ENCODE results near the gene CHPF2. TPM values are rescaled to one million over a fixed set of nuclear protein-coding genes. Genes with fewer than 3 reads are reported as not detected.
A peak's percentile ranks its signal among the peaks of the same experiment; 100 is the strongest.

CHPF2 gene
- total and polyA plus RNA-seq, 2 experiments from 2014 or later: 4.8 to 26.1 TPM

DNA sequence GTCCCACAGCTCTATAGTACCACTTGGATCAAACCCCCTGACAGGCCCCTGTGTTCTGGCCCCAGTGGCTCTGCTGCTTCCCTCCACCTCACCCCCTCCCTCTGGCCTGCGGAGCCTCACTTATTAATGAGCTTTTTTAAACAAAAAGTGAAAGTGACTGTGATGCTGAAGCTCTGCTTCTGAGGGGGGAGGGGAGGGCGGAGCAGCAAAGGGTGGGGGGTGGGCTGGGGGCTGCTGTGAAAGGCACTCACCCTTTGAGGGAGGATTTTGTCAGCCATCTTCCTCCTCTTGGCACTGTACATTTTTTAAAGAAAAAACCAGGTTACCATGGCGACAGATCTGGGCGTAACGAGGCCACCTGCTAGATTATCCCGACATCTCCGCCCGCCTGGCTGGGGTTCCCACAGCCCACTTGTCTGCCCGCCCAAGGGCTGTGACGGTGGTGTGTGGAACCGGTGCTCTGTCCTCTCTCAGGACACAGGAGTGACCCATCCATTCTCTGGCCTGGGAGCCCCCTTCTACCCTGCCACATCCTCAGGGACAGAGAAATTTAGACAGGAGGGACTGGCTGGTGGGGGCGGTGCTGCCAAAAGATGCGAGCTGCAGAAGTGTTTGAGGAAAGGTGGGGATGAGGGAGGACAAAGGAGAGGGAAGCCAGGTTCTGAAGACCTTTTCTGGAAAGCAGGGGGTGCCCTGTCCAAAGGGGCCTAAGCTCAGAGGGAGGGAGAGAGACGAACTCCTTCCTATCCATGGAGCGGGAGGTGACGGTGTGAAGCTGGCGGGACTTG, 11.3 kb downstream of the CHPF2 start:
- Mint-ChIP-seq H3K4me3 (peak overlapping the region; percentile 26; the same call in 2 of the 3 replicates), H3K27ac (no peak overlapping the region), H3K9me3 (no peaks in the 10 kb centered on the region; the same call in 2 of the 3 replicates), H3K27me3 (ENCODE audit: insufficient read depth, low read depth, poor library complexity) (peaks cover 46% of the 10 kb centered on the region), H3K36me3 (ENCODE audit: low read depth) (peaks cover 2% of the 10 kb centered on the region; the same call in 2 of the 3 replicates), H3K4me1 (peaks cover 56% of the 10 kb centered on the region)
- Histone ChIP-seq H3K9me2 (ENCODE audit: insufficient read depth) (no peaks in the 10 kb centered on the region), H3K36me3 (ENCODE audit: insufficient read depth) (no peaks in the 10 kb centered on the region), H3K4me3 (peak overlapping the region; percentile 29; the same call in 1 of the 2 replicates), H3K27ac (ENCODE audit: low read depth) (no peak overlapping the region), H3K4me1 (ENCODE audit: insufficient read depth) (peaks cover 25% of the 10 kb centered on the region; the same call in 1 of the 2 replicates), H3K79me2 (replicated peaks; ENCODE audit: insufficient read depth) (no peaks in the 10 kb centered on the region), H3F3A (replicated peaks; ENCODE audit: low read depth) (0 out of 2 replicates have a peak, but pooled peaks cover 5% of the 10 kb centered on the region), H3K4me2 (peak overlapping the region; percentile 70), H3K27me3 (ENCODE audit: insufficient read depth) (peaks cover 47% of the 10 kb centered on the region), H4K20me1 (replicated peaks; ENCODE audit: insufficient read depth) (no peaks in the 10 kb centered on the region), H2AFZ (no peak overlapping the region)
- TF ChIP-seq EZH2phosphoT487 (IDR thresholded peaks at IDR 0.05; ENCODE audit: unreplicated experiment) (no peak), CREB1 (CRISPR knock-in tag; IDR thresholded peaks at IDR 0.05; ENCODE audit: low read depth) (no peak), POLR2AphosphoS5 (IDR thresholded peaks at IDR 0.05; ENCODE audit: low read depth) (no peak), ZNF114 (CRISPR knock-in tag; IDR thresholded peaks at IDR 0.05) (no peak), NANOG (IDR thresholded peaks at IDR 0.05; ENCODE audit: borderline replicate concordance) (no peak)
- TF ChIP-seq, protein P1, sequence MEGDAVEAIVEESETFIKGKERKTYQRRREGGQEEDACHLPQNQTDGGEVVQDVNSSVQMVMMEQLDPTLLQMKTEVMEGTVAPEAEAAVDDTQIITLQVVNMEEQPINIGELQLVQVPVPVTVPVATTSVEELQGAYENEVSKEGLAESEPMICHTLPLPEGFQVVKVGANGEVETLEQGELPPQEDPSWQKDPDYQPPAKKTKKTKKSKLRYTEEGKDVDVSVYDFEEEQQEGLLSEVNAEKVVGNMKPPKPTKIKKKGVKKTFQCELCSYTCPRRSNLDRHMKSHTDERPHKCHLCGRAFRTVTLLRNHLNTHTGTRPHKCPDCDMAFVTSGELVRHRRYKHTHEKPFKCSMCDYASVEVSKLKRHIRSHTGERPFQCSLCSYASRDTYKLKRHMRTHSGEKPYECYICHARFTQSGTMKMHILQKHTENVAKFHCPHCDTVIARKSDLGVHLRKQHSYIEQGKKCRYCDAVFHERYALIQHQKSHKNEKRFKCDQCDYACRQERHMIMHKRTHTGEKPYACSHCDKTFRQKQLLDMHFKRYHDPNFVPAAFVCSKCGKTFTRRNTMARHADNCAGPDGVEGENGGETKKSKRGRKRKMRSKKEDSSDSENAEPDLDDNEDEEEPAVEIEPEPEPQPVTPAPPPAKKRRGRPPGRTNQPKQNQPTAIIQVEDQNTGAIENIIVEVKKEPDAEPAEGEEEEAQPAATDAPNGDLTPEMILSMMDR (conservative IDR thresholded peaks at IDR 0.05; ENCODE audit: low read depth in 2 of 2): no peak
- TF ChIP-seq, protein P2, sequence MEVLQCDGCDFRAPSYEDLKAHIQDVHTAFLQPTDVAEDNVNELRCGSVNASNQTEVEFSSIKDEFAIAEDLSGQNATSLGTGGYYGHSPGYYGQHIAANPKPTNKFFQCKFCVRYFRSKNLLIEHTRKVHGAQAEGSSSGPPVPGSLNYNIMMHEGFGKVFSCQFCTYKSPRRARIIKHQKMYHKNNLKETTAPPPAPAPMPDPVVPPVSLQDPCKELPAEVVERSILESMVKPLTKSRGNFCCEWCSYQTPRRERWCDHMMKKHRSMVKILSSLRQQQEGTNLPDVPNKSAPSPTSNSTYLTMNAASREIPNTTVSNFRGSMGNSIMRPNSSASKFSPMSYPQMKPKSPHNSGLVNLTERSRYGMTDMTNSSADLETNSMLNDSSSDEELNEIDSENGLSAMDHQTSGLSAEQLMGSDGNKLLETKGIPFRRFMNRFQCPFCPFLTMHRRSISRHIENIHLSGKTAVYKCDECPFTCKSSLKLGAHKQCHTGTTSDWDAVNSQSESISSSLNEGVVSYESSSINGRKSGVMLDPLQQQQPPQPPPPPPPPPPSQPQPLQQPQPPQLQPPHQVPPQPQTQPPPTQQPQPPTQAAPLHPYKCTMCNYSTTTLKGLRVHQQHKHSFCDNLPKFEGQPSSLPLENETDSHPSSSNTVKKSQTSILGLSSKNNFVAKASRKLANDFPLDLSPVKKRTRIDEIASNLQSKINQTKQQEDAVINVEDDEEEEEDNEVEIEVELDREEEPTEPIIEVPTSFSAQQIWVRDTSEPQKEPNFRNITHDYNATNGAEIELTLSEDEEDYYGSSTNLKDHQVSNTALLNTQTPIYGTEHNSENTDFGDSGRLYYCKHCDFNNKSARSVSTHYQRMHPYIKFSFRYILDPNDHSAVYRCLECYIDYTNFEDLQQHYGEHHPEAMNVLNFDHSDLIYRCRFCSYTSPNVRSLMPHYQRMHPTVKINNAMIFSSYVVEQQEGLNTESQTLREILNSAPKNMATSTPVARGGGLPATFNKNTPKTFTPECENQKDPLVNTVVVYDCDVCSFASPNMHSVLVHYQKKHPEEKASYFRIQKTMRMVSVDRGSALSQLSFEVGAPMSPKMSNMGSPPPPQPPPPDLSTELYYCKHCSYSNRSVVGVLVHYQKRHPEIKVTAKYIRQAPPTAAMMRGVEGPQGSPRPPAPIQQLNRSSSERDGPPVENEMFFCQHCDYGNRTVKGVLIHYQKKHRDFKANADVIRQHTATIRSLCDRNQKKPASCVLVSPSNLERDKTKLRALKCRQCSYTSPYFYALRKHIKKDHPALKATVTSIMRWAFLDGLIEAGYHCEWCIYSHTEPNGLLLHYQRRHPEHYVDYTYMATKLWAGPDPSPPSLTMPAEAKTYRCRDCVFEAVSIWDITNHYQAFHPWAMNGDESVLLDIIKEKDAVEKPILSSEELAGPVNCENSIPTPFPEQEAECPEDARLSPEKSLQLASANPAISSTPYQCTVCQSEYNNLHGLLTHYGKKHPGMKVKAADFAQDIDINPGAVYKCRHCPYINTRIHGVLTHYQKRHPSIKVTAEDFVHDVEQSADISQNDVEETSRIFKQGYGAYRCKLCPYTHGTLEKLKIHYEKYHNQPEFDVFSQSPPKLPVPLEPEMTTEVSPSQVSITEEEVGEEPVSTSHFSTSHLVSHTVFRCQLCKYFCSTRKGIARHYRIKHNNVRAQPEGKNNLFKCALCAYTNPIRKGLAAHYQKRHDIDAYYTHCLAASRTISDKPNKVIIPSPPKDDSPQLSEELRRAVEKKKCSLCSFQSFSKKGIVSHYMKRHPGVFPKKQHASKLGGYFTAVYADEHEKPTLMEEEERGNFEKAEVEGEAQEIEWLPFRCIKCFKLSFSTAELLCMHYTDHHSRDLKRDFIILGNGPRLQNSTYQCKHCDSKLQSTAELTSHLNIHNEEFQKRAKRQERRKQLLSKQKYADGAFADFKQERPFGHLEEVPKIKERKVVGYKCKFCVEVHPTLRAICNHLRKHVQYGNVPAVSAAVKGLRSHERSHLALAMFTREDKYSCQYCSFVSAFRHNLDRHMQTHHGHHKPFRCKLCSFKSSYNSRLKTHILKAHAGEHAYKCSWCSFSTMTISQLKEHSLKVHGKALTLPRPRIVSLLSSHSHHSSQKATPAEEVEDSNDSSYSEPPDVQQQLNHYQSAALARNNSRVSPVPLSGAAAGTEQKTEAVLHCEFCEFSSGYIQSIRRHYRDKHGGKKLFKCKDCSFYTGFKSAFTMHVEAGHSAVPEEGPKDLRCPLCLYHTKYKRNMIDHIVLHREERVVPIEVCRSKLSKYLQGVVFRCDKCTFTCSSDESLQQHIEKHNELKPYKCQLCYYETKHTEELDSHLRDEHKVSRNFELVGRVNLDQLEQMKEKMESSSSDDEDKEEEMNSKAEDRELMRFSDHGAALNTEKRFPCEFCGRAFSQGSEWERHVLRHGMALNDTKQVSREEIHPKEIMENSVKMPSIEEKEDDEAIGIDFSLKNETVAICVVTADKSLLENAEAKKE (CRISPR knock-in tag; IDR thresholded peaks at IDR 0.05): no peak
- no peak for DNase-seq (ENCODE audit: low spot score)
- no peak for ATAC-seq

Data from GM23338 (cell line).